Stimulated activated CD4-positive, alpha-beta T cell treated with anti-CD3 and anti-CD28 coated beads, TNF-alpha, amount 100 ng/mL, for 48 hours (primary cell): Measurements from ENCODE around the gene ABCC1.
A peak's percentile ranks its signal among the peaks of the same experiment; 100 is the strongest.

ENCODE experiments used
- DNase-seq, 3 donors: peaks; one replicate each; pipeline ENCODE4 v3.0.0-alpha.2; 2020; ENCODE audit warnings: low read depth in 3 of 3

The ABCC1 gene

DNA sequence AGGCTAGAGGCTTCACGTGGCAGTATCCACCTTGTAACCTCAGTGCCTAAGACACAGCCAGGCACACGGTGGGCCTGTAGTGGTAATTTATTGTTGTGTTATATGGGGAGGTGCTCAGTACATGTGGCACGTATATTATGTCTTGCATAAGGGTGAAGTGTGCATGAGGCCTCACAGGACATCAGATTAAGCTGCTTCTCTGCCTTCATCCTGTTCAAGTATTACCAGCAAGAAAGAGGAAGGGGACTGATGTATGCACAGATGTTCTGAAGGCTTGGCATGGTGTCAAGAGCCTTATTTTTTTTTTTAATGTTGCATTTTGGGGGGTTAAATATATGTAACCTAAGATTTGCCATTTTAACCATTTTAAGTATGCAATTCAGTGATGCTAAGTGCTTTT is 71.6 kb downstream of the ABCC1 start:
- no peak for DNase-seq

GRCh38 chr16:16021646-16021987 is 72.2 kb downstream of the ABCC1 start:
- no peak for DNase-seq

GRCh38 chr16:16021988-16022682 is 72.7 kb downstream of the ABCC1 start:
- DNase-seq, result no peak

- no peak for DNase-seq
Measured at GRCh38 chr16:16022683-16023064, 73.3 kb downstream of the ABCC1 start.

GRCh38 chr16:16025214-16025968 is 76.0 kb downstream of the ABCC1 start:
- DNase-seq, result peak; percentile 38 to 44 (median 39)

GRCh38 chr16:16027728-16028310 is 78.4 kb downstream of the ABCC1 start:
- no peak for DNase-seq

DNA sequence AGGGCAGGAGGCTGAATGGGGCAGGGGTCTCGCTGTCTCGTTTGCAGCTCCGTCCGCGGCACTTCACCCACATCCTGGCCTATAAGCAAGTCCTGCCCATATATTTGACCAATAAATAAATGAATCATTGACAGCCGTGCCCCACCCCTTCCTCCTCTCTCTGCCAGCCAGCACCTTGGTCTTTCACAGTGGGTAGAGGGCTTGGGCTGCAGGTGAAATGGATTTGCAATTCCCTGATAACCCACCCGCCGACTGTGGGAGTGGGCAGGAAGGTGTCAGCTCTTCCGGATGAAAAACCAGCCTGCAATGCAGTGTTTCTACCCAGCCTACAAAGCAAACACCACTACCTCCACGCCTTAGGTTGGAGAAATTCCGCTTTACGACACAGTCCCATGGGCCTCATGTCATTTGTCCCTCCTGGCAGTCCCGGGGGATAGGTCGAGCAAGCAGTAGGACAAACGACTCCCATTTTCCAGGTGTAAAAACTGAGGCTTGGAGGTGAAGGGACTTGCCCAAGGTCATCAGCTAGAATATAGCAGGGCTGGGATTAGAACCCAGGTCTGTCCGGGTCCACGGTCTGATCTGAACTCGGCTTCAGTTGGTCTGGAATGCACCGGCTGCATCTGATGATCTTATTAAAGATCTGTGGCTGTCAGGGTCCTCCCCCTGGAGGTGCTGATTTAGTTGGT is 79.0 kb downstream of the ABCC1 start:
- DNase-seq, result no peak

- DNase-seq, result no peak
Measured at GRCh38 chr16:16029431-16030011, 80.1 kb downstream of the ABCC1 start.

- DNase-seq, result no peak
Measured at GRCh38 chr16:16030449-16030848, 81.0 kb downstream of the ABCC1 start.

GRCh38 chr16:16031401-16031800 is 82.0 kb downstream of the ABCC1 start:
- no peak for DNase-seq

GRCh38 chr16:16032271-16032979 is 83.0 kb downstream of the ABCC1 start:
- no peak for DNase-seq

DNA sequence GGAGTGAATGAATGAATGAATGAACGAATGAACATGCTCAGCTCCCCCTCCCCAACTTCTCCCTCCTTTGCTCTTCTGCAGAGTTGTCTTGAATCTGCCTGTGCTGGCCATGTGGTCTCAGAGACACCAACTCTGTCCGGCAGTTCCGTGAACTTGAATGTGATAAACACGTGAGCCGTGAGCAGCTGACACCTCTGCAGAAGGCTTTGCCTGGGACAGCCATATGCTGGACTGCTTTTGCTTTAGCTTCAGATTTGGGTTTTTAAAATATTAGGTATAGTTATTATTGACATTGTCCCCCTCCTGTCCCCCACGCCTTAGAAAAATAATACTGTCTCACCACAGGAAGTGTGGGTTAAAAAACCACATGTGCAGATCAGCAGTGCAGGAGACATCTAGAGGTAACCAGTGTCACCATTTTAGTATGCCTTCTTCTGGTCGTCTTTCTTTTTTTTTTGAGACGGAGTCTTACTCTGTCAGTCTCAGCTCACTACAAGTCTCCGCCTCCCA is 83.8 kb downstream of the ABCC1 start:
- DNase-seq, result no peak

DNA sequence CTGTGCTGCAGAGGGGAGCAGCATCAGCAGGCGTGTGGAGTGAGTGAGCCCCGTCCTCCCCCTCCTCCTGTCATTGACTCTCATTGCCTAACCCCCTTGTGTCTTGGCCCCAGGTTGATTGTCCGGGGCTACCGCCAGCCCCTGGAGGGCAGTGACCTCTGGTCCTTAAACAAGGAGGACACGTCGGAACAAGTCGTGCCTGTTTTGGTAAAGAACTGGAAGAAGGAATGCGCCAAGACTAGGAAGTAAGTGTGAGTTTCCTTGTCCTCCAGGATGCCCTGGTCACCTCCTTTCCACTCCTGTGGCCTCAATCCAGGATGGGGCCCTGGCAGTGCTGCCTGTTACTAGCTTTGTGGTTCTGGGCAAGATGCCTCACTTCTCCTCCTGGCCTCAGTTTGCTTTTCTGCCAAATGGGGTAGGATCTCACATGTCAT is 87.0 kb downstream of the ABCC1 start:
- DNase-seq, result no peak

DNA sequence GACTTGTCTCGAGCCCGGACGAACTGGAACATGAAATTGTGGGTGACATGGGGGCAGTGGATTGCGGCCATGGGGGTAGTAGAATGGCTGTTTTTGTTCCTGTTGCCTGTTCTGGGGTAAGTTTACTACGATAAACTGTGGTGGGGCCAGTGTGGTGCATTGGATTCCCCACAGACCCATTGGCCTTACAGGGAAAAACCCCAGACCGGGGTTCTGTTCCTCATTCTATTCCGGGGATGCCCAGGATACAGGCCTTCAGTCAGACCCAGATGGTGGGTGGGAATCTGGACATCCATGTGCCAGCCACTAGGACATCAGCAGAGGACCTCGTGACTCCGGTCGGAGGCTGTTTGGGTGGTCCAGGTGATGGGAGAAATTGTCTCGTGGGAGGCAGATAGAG is 88.1 kb downstream of the ABCC1 start:
- DNase-seq, result no peak

GRCh38 chr16:16037970-16038369 is 88.6 kb downstream of the ABCC1 start:
- no peak for DNase-seq

- no peak for DNase-seq
Measured at GRCh38 chr16:16038950-16039349, 89.5 kb downstream of the ABCC1 start.

- DNase-seq, result no peak
Measured at GRCh38 chr16:16041196-16041892, 91.9 kb downstream of the ABCC1 start.

- DNase-seq, result no peak
Measured at GRCh38 chr16:16042076-16042475, 92.7 kb downstream of the ABCC1 start.

- DNase-seq, result no peak
Measured at GRCh38 chr16:16045296-16045695, 95.9 kb downstream of the ABCC1 start.

DNA sequence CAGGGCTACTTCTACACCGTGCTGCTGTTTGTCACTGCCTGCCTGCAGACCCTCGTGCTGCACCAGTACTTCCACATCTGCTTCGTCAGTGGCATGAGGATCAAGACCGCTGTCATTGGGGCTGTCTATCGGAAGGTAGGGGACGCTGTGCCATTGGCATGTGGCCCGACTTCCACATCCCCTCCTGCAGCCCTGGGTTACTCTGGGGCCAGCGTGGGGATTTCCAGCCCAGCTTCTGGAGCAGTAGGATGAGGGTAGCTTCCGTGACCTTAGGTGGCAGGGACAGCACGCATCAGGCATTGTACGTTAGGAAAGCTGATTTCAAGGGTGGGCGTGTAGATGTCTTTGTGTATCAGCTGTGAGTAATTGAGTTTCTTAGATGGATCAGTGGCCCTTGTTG is 96.5 kb downstream of the ABCC1 start:
- DNase-seq, result peak in 1 of 3 donors; percentile 12

- DNase-seq, result no peak
Measured at GRCh38 chr16:16047761-16048160, 98.3 kb downstream of the ABCC1 start.
